SJSA1 (cell line): ENCODE results near the gene CD244. TPM values are rescaled to one million over a fixed set of nuclear protein-coding genes. Genes with fewer than 3 reads are reported as not detected.
"Not testable (repeated sequence)": the region's sequence is repeated elsewhere in the genome, so short reads cannot be mapped to it uniquely, and the experiment has no call there.

ENCODE experiments used
- DNase-seq, 2 experiments: peaks; one replicate each; pipeline ENCODE4 v3.0.0-alpha.2; 2015 to 2020; ENCODE audit warnings: low spot score in 2 of 2, low read depth in 1 of 2
- H3K27ac ChIP-seq: fragments of 250-450 bp; sonication (Bioruptor Pico); 2 replicates; pipeline ENCODE4 v1.5.1; 2020; ENCODE audit warnings: mild to moderate bottlenecking, moderate library complexity
- H3K27me3 ChIP-seq: fragments of 250-450 bp; sonication (Bioruptor Pico); replicated peaks from 2 replicates; pipeline ENCODE4 v1.5.1; 2020; ENCODE audit warnings: mild to moderate bottlenecking, moderate library complexity
- H3K36me3 ChIP-seq: fragments of 250-450 bp; sonication (Bioruptor Pico); 2 replicates; pipeline ENCODE4 v1.5.1; 2020; ENCODE audit warnings: mild to moderate bottlenecking
- H3K4me1 ChIP-seq: fragments of 250-450 bp; sonication (Bioruptor Pico); replicated peaks from 2 replicates; pipeline ENCODE4 v1.6.1; 2021; ENCODE audit warnings: mild to moderate bottlenecking
- H3K4me3 ChIP-seq: fragments of 250-450 bp; sonication (Bioruptor Pico); 2 replicates; pipeline ENCODE4 v1.5.1; 2020; ENCODE audit warnings: mild to moderate bottlenecking
- H3K9me3 ChIP-seq: fragments of 250-450 bp; sonication (Bioruptor Pico); replicated peaks from 2 replicates; pipeline ENCODE4 v1.5.1; 2020; ENCODE audit warnings: mild to moderate bottlenecking
- total RNA-seq: library from RNA; depleted of rRNA; stranded (reverse); fragments of >200 nt; shearing (Covaris generic); gene quantifications from 2 replicates; pipeline ENCODE4 v1.2.3, GENCODE V29; 2014

CD244 gene
- total RNA-seq, 1 experiment from 2014 or later: not detected

DNA sequence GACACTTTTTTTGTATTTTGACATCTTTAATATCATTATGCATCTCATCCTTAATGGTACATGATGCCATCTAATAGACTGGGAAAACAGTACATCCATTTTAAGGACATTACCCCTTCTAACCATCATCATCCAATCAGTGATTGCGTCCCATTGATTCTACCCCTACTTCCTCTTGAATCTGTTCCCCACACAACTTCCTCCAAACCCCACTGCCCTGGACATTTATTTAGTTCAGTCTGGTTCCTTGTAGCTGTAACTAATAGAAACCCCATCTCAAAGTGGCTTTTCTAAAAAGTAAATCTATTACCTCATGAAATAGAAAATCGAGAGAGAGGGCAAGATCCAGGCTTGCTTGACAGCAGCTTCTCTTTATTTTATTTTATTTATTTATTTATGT is 24.4 kb upstream of the CD244 start:
- Histone ChIP-seq H3K36me3 (no peaks in the 10 kb centered on the region), H3K4me3 (no peak overlapping the region), H3K27ac (no peak overlapping the region), H3K27me3 (peaks cover 7% of the 10 kb centered on the region; the same call in 1 of the 2 replicates), H3K9me3 (no peaks in the 10 kb centered on the region), H3K4me1 (no peaks in the 10 kb centered on the region)
- no peak for DNase-seq

GRCh38 chr1:160885042-160885441 is 22.4 kb upstream of the CD244 start, which contains the start of gene ITLN1:
Gene ITLN1 (minus strand): TSS chr1:160885180. CDS start chr1:160884877, 303 bp downstream.
- Histone ChIP-seq H3K4me1 (no peaks in the 10 kb centered on the region), H3K9me3 (no peaks in the 10 kb centered on the region), H3K27ac (no peak within 1 kb of the TSS), H3K27me3 (peaks cover 7% of the 10 kb centered on the region; the same call in 1 of the 2 replicates), H3K4me3 (no peak within 1 kb of the TSS), H3K36me3 (no peaks in the 10 kb centered on the region)
- DNase-seq: no peak

DNA sequence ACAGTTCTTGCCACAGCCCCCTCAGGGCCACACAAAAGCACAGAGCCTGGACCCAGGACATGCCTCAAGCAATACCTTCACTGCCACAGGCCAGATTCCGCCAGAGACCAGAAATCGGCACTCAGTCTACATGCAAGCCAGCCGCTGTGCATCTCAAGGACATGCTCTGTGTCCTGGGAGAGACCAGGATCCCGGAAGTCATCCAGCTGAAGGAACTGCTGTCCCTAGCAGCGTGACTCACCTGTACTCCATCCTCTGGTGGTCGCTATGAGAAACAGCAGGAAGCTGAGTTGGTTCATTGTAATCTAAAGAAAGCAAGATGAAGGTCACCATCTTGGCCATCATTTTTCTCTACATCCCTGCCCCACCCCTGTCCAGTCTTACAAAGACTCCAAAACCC is 21.9 kb upstream of the CD244 start:
- Histone ChIP-seq H3K36me3 (no peaks in the 10 kb centered on the region), H3K27me3 (peaks cover 7% of the 10 kb centered on the region; the same call in 1 of the 2 replicates), H3K27ac (no peak overlapping the region), H3K4me3 (no peak overlapping the region), H3K4me1 (no peaks in the 10 kb centered on the region), H3K9me3 (no peaks in the 10 kb centered on the region)
- DNase-seq: no peak

GRCh38 chr1:160883581-160884513 is 21.2 kb upstream of the CD244 start:
- no peaks in the 10 kb centered on the region for H3K9me3 ChIP-seq
- H3K27ac ChIP-seq: no peak overlapping the region
- no peak overlapping the region for H3K4me3 ChIP-seq
- DNase-seq: no peak
- H3K4me1 ChIP-seq: no peaks in the 10 kb centered on the region
- peaks cover 7% of the 10 kb centered on the region; the same call in 1 of the 2 replicates for H3K27me3 ChIP-seq
- H3K36me3 ChIP-seq: no peaks in the 10 kb centered on the region

- no peak for DNase-seq
- no peak overlapping the region for H3K4me3 ChIP-seq
- no peaks in the 10 kb centered on the region for H3K9me3 ChIP-seq
- no peaks in the 10 kb centered on the region for H3K36me3 ChIP-seq
- H3K27me3 ChIP-seq: peaks cover 7% of the 10 kb centered on the region; the same call in 1 of the 2 replicates
- H3K27ac ChIP-seq: no peak overlapping the region
- H3K4me1 ChIP-seq: no peaks in the 10 kb centered on the region
These were observed 19.9 kb upstream of the CD244 start for GRCh38 chr1:160882582-160882981.

DNA sequence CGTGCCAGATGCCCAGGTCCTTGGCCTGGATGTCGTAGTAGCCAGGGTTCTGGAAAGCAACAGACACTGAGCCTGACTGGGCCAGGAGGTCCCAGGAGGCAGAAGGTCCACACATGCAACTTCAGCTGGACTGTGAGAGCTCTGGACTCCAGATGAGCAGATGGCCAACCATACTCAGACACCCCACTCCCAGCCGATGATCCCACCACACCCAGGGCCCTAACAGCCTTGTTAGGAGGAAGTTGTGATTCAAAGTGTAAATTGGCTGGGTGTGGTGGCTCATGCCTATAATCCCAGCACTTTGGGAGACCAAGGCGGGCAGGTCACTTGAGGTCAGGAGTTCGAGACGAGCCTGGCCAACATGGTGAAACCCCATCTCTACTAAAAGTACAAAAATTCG is 18.6 kb upstream of the CD244 start:
- H3K36me3 ChIP-seq, H3K4me3 ChIP-seq, H3K27ac ChIP-seq, H3K9me3 ChIP-seq, H3K4me1 ChIP-seq, DNase-seq, H3K27me3 ChIP-seq: not testable (repeated sequence)

GRCh38 chr1:160880216-160880615 is 17.5 kb upstream of the CD244 start:
- no peaks in the 10 kb centered on the region for H3K27me3 ChIP-seq
- no peaks in the 10 kb centered on the region for H3K36me3 ChIP-seq
- H3K4me3 ChIP-seq: no peak overlapping the region
- no peaks in the 10 kb centered on the region for H3K4me1 ChIP-seq
- no peaks in the 10 kb centered on the region for H3K9me3 ChIP-seq
- DNase-seq: no peak
- no peak overlapping the region for H3K27ac ChIP-seq

DNA sequence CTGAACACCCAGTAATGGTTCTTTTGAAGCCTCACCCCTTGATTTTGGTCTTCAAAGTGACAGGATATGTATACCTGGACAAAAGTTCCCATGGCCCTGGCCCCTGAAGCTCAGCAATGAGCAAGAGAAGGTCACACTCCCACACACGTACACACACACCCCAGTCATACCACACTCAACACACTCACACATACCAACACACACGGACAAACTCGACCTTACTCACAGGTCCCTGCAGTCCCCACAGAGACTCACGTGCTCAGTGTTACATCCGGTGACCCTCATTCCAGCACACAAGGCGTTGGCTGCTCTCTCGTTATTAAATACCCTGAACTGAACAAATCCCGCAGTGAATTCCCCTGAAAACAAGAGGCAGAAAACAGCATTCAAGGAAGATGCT is 16.4 kb upstream of the CD244 start:
- Histone ChIP-seq H3K4me1 (no peaks in the 10 kb centered on the region), H3K9me3 (no peaks in the 10 kb centered on the region), H3K27ac (no peak overlapping the region), H3K36me3 (no peaks in the 10 kb centered on the region), H3K27me3 (no peaks in the 10 kb centered on the region), H3K4me3 (no peak overlapping the region)
- DNase-seq: no peak

- Histone ChIP-seq H3K36me3 (no peaks in the 10 kb centered on the region), H3K27me3 (no peaks in the 10 kb centered on the region), H3K4me1 (no peaks in the 10 kb centered on the region), H3K9me3 (no peaks in the 10 kb centered on the region), H3K4me3 (no peak overlapping the region), H3K27ac (no peak overlapping the region)
- no peak for DNase-seq
These were observed 14.5 kb upstream of the CD244 start for GRCh38 chr1:160877221-160877620.

- H3K36me3 ChIP-seq: no peaks in the 10 kb centered on the region
- no peaks in the 10 kb centered on the region for H3K27me3 ChIP-seq
- DNase-seq: no peak
- H3K4me1 ChIP-seq: no peaks in the 10 kb centered on the region
- no peak overlapping the region for H3K4me3 ChIP-seq
- no peaks in the 10 kb centered on the region for H3K9me3 ChIP-seq
- H3K27ac ChIP-seq: no peak overlapping the region
These were observed 13.6 kb upstream of the CD244 start for GRCh38 chr1:160876311-160876710.

- H3K27me3 ChIP-seq, H3K27ac ChIP-seq, H3K4me1 ChIP-seq, H3K4me3 ChIP-seq, DNase-seq, H3K9me3 ChIP-seq, H3K36me3 ChIP-seq: not testable (repeated sequence)
These were observed 12.9 kb upstream of the CD244 start for GRCh38 chr1:160875591-160875990.

GRCh38 chr1:160874935-160875334 is 12.2 kb upstream of the CD244 start:
- Histone ChIP-seq H3K36me3 (no peaks in the 10 kb centered on the region), H3K9me3 (no peaks in the 10 kb centered on the region), H3K27ac (no peak overlapping the region)

DNA sequence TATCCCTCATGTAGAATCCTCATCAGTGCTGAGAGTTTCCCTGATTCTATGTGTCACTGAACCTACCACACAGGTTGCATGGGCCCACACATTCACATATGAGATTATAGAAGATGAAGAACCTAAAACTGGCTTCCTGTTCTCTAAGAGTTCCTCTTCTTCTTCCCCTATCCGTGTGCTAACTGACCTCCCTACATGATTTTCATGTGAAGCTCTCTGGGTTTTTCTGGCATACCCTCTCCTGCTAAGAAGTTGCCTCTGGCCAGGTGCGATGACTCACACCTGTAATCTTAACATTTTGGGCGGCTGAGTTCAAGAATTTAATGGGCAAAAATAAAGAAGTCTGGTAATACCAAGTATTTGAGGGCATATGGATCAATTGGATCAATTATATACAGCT is 5.5 kb upstream of the CD244 start:
- Histone ChIP-seq H3K27me3 (no peaks in the 10 kb centered on the region; the same call in none of the 2 replicates), H3K4me1 (no peaks in the 10 kb centered on the region), H3K36me3 (no peaks in the 10 kb centered on the region), H3K27ac (no peak overlapping the region), H3K4me3 (no peak overlapping the region), H3K9me3 (0 out of 2 replicates have a peak, but pooled peaks cover 2% of the 10 kb centered on the region)
- no peak for DNase-seq

More at GRCh38 chr1:160874935-160875334, 12.2 kb upstream of the CD244 start:
- DNase-seq: no peak
- Histone ChIP-seq H3K4me1 (no peaks in the 10 kb centered on the region), H3K4me3 (no peak overlapping the region), H3K27me3 (no peaks in the 10 kb centered on the region)

GRCh38 chr1:160867651-160868050 is 5.0 kb upstream of the CD244 start:
- H3K27me3 ChIP-seq, H3K4me3 ChIP-seq, H3K27ac ChIP-seq, DNase-seq, H3K4me1 ChIP-seq, H3K36me3 ChIP-seq, H3K9me3 ChIP-seq: not testable (repeated sequence)
